Upper lobe of right lung (tissue), 1 donor: Measurements from ENCODE around the gene LAMA2. TPM values are rescaled to one million over a fixed set of nuclear protein-coding genes. Genes with fewer than 3 reads are reported as not detected.

ENCODE experiments used
- ATAC-seq: fragments of 200-7000 bp; cut with Tn5 transposase; one replicate; pipeline ENCODE4 v1.9.1; 2020; ENCODE audit warnings: mild to moderate bottlenecking, moderate library complexity
- DNase-seq: peaks from one replicate; pipeline ENCODE4 v3.0.0-alpha.2; 2020
- H3K27ac ChIP-seq: fragments of 200-600 bp; one replicate; pipeline ENCODE4 v1.8.0; 2022
- H3K27me3 ChIP-seq: fragments of 200-600 bp; one replicate; pipeline ENCODE4 v1.8.0; 2022; ENCODE audit warnings: mild to moderate bottlenecking
- H3K36me3 ChIP-seq: fragments of 200-600 bp; one replicate; pipeline ENCODE4 v1.8.0; 2022
- H3K4me1 ChIP-seq: fragments of 200-600 bp; one replicate; pipeline ENCODE4 v1.8.0; 2022
- H3K4me3 ChIP-seq: fragments of 200-600 bp; one replicate; pipeline ENCODE4 v1.8.0; 2022; ENCODE audit warnings: mild to moderate bottlenecking
- H3K9me3 ChIP-seq: fragments of 200-600 bp; one replicate; pipeline ENCODE4 v1.8.0; 2022
- CTCF ChIP-seq: fragments of 200-600 bp; IDR thresholded peaks from one replicate; pipeline ENCODE4 v1.8.0; 2022; ENCODE audit warnings: antibody characterized with exemption
- intact Hi-C: fragments of 100-400 bp; cut with DNase I; formaldehyde crosslinking; loops from one replicate; pipeline ENCODE4 v1.11.0; 2022
- total RNA-seq: library from RNA; stranded (reverse); fragmentation: NEBNext Ultra II Directional; extraction: Animal tissue kit (Norgen Biotek cat#: 25700); gene quantifications from one replicate; pipeline ENCODE4 v1.2.1, GENCODE V29; 2021
- donor health status: DM: no; HTN: yes; CAD: no; lungs with severe emphysema.

LAMA2 gene
- total RNA-seq, 1 donor from 2014 or later, result 42.1 TPM

- Histone ChIP-seq H3K27me3 (no peaks in the 10 kb centered on the region), H3K9me3 (no peaks in the 10 kb centered on the region), H3K27ac (no peak overlapping the region), H3K36me3 (no peaks in the 10 kb centered on the region), H3K4me3 (no peak overlapping the region), H3K4me1 (no peaks in the 10 kb centered on the region)
- TF ChIP-seq CTCF, result no peak
- DNase-seq, result no peak
- intact Hi-C loops, result no loop called here
- no peak for ATAC-seq
These were observed 334.8 kb downstream of the LAMA2 start for GRCh38 chr6:129217701-129218100.

- H3K9me3 ChIP-seq, result no peaks in the 10 kb centered on the region
- H3K27me3 ChIP-seq, result no peaks in the 10 kb centered on the region
- TF ChIP-seq CTCF, result no peak
- DNase-seq (no peak), ATAC-seq (no peak)
- H3K4me3 ChIP-seq, result no peak overlapping the region
- intact Hi-C loops, result no loop called here
- H3K27ac ChIP-seq, result no peak overlapping the region
- no peaks in the 10 kb centered on the region for H3K4me1 ChIP-seq
- H3K36me3 ChIP-seq, result no peaks in the 10 kb centered on the region
These were observed 350.7 kb downstream of the LAMA2 start for GRCh38 chr6:129233458-129234134.

- H3K4me1 ChIP-seq, result no peaks in the 10 kb centered on the region
- no peak for ATAC-seq
- H3K9me3 ChIP-seq, result no peaks in the 10 kb centered on the region
- no peak overlapping the region for H3K4me3 ChIP-seq
- no peaks in the 10 kb centered on the region for H3K27me3 ChIP-seq
- DNase-seq, result no peak
- intact Hi-C loops, result no loop called here
- no peak overlapping the region for H3K27ac ChIP-seq
- H3K36me3 ChIP-seq, result no peaks in the 10 kb centered on the region
- no peak for TF ChIP-seq CTCF
These were observed 352.4 kb downstream of the LAMA2 start for GRCh38 chr6:129235167-129236000.

- no peak overlapping the region for H3K27ac ChIP-seq
- H3K9me3 ChIP-seq, result no peaks in the 10 kb centered on the region
- H3K4me3 ChIP-seq, result no peak overlapping the region
- H3K27me3 ChIP-seq, result no peaks in the 10 kb centered on the region
- DNase-seq, result no peak
- intact Hi-C loops, result no loop called here
- TF ChIP-seq CTCF, result no peak
- H3K36me3 ChIP-seq, result no peaks in the 10 kb centered on the region
- no peaks in the 10 kb centered on the region for H3K4me1 ChIP-seq
- no peak for ATAC-seq
These were observed 353.1 kb downstream of the LAMA2 start for GRCh38 chr6:129236001-129236517.

GRCh38 chr6:129238991-129239390 is 356.1 kb downstream of the LAMA2 start:
- intact Hi-C loops, result no loop called here
- H3K4me3 ChIP-seq, result no peak overlapping the region
- no peak for ATAC-seq
- no peak for TF ChIP-seq CTCF
- no peaks in the 10 kb centered on the region for H3K36me3 ChIP-seq
- H3K4me1 ChIP-seq, result no peaks in the 10 kb centered on the region
- DNase-seq, result no peak
- H3K27me3 ChIP-seq, result no peaks in the 10 kb centered on the region
- H3K9me3 ChIP-seq, result no peaks in the 10 kb centered on the region
- H3K27ac ChIP-seq, result no peak overlapping the region
